ENCODE measurements around the gene ARHGAP6.
A peak's percentile ranks its signal among the peaks of the same experiment; 100 is the strongest.
"Not testable (repeated sequence)": the region's sequence is repeated elsewhere in the genome, so short reads cannot be mapped to it uniquely, and the experiment has no call there.

The ARHGAP6 gene

GRCh38 chrX:11242704-11243103 lies 423.0 kb downstream of the ARHGAP6 start:
- no peak for DNase-seq (ENCODE audit: low spot score)
- TF ChIP-seq CTCF (IDR thresholded peaks at IDR 0.05; ENCODE audit: extremely low read depth, missing control alignments), result no peak

- DNase-seq (ENCODE audit: low spot score), result no peak
- no peak for TF ChIP-seq CTCF (IDR thresholded peaks at IDR 0.05; ENCODE audit: extremely low read depth, missing control alignments)
These were observed 424.0 kb downstream of the ARHGAP6 start for GRCh38 chrX:11241720-11242119.

- no peak for TF ChIP-seq CTCF (IDR thresholded peaks at IDR 0.05; ENCODE audit: extremely low read depth, missing control alignments)
- peak; percentile 28 for DNase-seq (ENCODE audit: low spot score)
These were observed 426.5 kb downstream of the ARHGAP6 start for GRCh38 chrX:11239230-11239629.

GRCh38 chrX:11235377-11235776 lies 430.3 kb downstream of the ARHGAP6 start:
- not testable (repeated sequence) for DNase-seq (ENCODE audit: low spot score)

- no peak for TF ChIP-seq CTCF (IDR thresholded peaks at IDR 0.05; ENCODE audit: extremely low read depth, missing control alignments)
- DNase-seq (ENCODE audit: low spot score), result no peak
These were observed 450.4 kb downstream of the ARHGAP6 start for GRCh38 chrX:11215191-11215921.

- no peak for DNase-seq (ENCODE audit: low spot score)
These were observed 451.2 kb downstream of the ARHGAP6 start for GRCh38 chrX:11214346-11215190.

GRCh38 chrX:11212741-11213140 lies 453.0 kb downstream of the ARHGAP6 start:
- TF ChIP-seq CTCF (IDR thresholded peaks at IDR 0.05; ENCODE audit: extremely low read depth, missing control alignments), result no peak
- DNase-seq (ENCODE audit: low spot score), result no peak

More at GRCh38 chrX:11214346-11215190, 451.2 kb downstream of the ARHGAP6 start:
- no peak for TF ChIP-seq CTCF (IDR thresholded peaks at IDR 0.05; ENCODE audit: extremely low read depth, missing control alignments)
